ENCODE data around the gene IGSF21.

The IGSF21 gene

GRCh38 chr1:18398791-18399530, 291.4 kb downstream of the IGSF21 start:
- H3K27ac ChIP-seq (ENCODE audit: low read length): no peak overlapping the region

GRCh38 chr1:18400347-18401102, 292.9 kb downstream of the IGSF21 start:
- no peak for TF ChIP-seq CTCF (IDR thresholded peaks at IDR 0.05; ENCODE audit: low read depth, low read length)
- TF ChIP-seq EZH2phosphoT487 (IDR thresholded peaks at IDR 0.05; ENCODE audit: low read depth): no peak
- Histone ChIP-seq H3K4me3 (ENCODE audit: low read length) (no peak overlapping the region), H3K36me3 (replicated peaks; ENCODE audit: low read depth, low read length) (no peaks in the 10 kb centered on the region), H2AFZ (ENCODE audit: low read depth, low read length) (no peak overlapping the region), H3K27ac (ENCODE audit: low read length) (no peak overlapping the region), H3K4me2 (ENCODE audit: low read length) (no peak overlapping the region), H3K9me3 (ENCODE audit: insufficient read depth, low read length) (no peaks in the 10 kb centered on the region), H4K20me1 (ENCODE audit: insufficient read depth, low read length) (no peaks in the 10 kb centered on the region), H3K79me2 (ENCODE audit: low read length) (no peaks in the 10 kb centered on the region), H3K4me1 (ENCODE audit: low read length) (no peaks in the 10 kb centered on the region), H3K9ac (ENCODE audit: low read length) (no peak overlapping the region), H3K27me3 (ENCODE audit: low read depth, low read length) (no peaks in the 10 kb centered on the region)

More at GRCh38 chr1:18398791-18399530, 291.4 kb downstream of the IGSF21 start:
- Histone ChIP-seq H3K4me1 (ENCODE audit: low read length) (no peaks in the 10 kb centered on the region), H3K4me3 (ENCODE audit: low read length) (no peak overlapping the region), H3K27me3 (ENCODE audit: low read depth, low read length) (no peaks in the 10 kb centered on the region), H2AFZ (ENCODE audit: low read depth, low read length) (no peak overlapping the region), H3K79me2 (ENCODE audit: low read length) (no peaks in the 10 kb centered on the region), H3K4me2 (ENCODE audit: low read length) (no peak overlapping the region), H3K9me3 (ENCODE audit: insufficient read depth, low read length) (no peaks in the 10 kb centered on the region), H3K36me3 (replicated peaks; ENCODE audit: low read depth, low read length) (no peaks in the 10 kb centered on the region), H4K20me1 (ENCODE audit: insufficient read depth, low read length) (no peaks in the 10 kb centered on the region), H3K9ac (ENCODE audit: low read length) (no peak overlapping the region)
- TF ChIP-seq CTCF (IDR thresholded peaks at IDR 0.05; ENCODE audit: low read depth, low read length) (no peak), EZH2phosphoT487 (IDR thresholded peaks at IDR 0.05; ENCODE audit: low read depth) (no peak)

GRCh38 chr1:18401921-18402320, 294.3 kb downstream of the IGSF21 start:
- H4K20me1 ChIP-seq (ENCODE audit: insufficient read depth, low read length): no peaks in the 10 kb centered on the region
- H3K27me3 ChIP-seq (ENCODE audit: low read depth, low read length): no peaks in the 10 kb centered on the region
- H3K4me1 ChIP-seq (ENCODE audit: low read length): no peaks in the 10 kb centered on the region
- H3K79me2 ChIP-seq (ENCODE audit: low read length): no peaks in the 10 kb centered on the region
- H2AFZ ChIP-seq (ENCODE audit: low read depth, low read length): no peak overlapping the region
- H3K4me3 ChIP-seq (ENCODE audit: low read length): no peak overlapping the region
- H3K36me3 ChIP-seq (replicated peaks; ENCODE audit: low read depth, low read length): no peaks in the 10 kb centered on the region
- H3K9ac ChIP-seq (ENCODE audit: low read length): no peak overlapping the region
- TF ChIP-seq EZH2phosphoT487 (IDR thresholded peaks at IDR 0.05; ENCODE audit: low read depth): no peak
- no peak for TF ChIP-seq CTCF (IDR thresholded peaks at IDR 0.05; ENCODE audit: low read depth, low read length)
- H3K4me2 ChIP-seq (ENCODE audit: low read length): no peak overlapping the region
- no peak overlapping the region for H3K27ac ChIP-seq (ENCODE audit: low read length)
- no peaks in the 10 kb centered on the region for H3K9me3 ChIP-seq (ENCODE audit: insufficient read depth, low read length)

GRCh38 chr1:18404460-18404859, 296.9 kb downstream of the IGSF21 start:
- H3K9ac ChIP-seq (ENCODE audit: low read length): no peak overlapping the region
- no peak overlapping the region for H3K4me3 ChIP-seq (ENCODE audit: low read length)
- H3K4me1 ChIP-seq (ENCODE audit: low read length): no peaks in the 10 kb centered on the region
- no peaks in the 10 kb centered on the region for H3K79me2 ChIP-seq (ENCODE audit: low read length)
- TF ChIP-seq EZH2phosphoT487 (IDR thresholded peaks at IDR 0.05; ENCODE audit: low read depth) (no peak), CTCF (IDR thresholded peaks at IDR 0.05; ENCODE audit: low read depth, low read length) (no peak)
- H3K27ac ChIP-seq (ENCODE audit: low read length): no peak overlapping the region
- no peak overlapping the region for H2AFZ ChIP-seq (ENCODE audit: low read depth, low read length)
- H3K4me2 ChIP-seq (ENCODE audit: low read length): no peak overlapping the region
- H3K9me3 ChIP-seq (ENCODE audit: insufficient read depth, low read length): no peaks in the 10 kb centered on the region
- H4K20me1 ChIP-seq (ENCODE audit: insufficient read depth, low read length): no peaks in the 10 kb centered on the region
- H3K27me3 ChIP-seq (ENCODE audit: low read depth, low read length): no peaks in the 10 kb centered on the region
- H3K36me3 ChIP-seq (replicated peaks; ENCODE audit: low read depth, low read length): no peaks in the 10 kb centered on the region

Data from OCI-LY3 (cell line).